Activated CD8-positive, alpha-beta memory T cell treated with anti-CD3 and anti-CD28 coated beads, Interleukin-2, amount 50 U/mL, for 48 hours (primary cell): ENCODE results near the gene DEFB131B.
"Not testable (repeated sequence)": the region's sequence is repeated elsewhere in the genome, so short reads cannot be mapped to it uniquely, and the experiment has no call there.

Source experiments
- DNase-seq: peaks from one replicate; pipeline ENCODE4 v3.0.0-alpha.2; 2020

DEFB131B gene

DNA sequence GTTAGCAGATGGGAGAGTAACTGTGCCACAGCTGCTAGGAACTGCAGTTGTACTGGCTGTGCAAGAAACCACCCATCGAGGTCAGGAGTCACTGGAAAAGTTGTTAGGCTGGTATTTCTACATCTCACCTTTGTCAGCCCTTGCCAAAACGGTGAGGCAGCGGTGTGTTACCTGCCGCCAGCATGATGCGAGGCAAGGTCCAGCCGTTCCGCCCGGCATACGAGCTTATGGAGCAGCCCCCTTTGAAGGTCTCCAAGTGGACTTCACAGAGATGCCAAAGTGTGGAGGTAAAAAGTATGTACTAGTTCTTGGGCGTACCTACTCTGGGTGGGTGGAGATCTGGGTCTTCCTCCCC lies 33.7 kb downstream of the DEFB131B start:
- not testable (repeated sequence) for DNase-seq

DNA sequence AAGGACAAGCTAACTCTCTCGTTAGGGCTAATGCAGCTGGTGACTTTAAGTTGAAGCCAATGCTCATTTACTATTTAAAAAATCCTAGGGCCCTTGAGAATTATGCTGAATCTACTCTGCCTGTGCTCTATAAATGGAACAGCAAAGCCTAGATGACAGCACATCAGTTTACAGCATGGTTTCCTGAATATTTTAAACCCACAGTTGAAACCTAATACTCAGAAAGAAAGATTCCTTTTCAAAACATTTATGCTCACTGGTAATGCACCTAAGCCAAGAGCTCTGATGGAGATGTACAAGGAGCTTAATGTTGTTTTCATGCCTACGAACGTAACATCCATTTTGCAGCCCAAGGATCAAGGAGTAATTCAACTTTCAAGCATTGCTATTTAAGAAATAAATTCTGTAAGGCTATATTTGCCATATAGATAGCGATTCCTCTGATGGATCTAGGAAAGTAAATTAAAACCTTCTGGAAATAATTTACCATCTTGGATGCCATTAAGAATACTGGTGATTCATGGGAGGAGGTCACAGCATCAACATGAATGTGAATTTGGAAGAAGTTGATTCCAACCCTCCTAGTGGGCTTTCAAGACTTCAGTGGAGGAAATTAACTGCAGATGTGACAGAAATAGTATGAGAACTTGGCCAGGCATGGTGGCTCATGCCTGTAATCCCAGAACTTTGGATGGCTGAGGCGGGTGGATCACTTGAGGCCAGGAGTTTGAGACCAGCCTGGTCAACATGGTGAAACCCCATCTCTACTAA lies 35.7 kb downstream of the DEFB131B start:
- DNase-seq, result no peak

DNA sequence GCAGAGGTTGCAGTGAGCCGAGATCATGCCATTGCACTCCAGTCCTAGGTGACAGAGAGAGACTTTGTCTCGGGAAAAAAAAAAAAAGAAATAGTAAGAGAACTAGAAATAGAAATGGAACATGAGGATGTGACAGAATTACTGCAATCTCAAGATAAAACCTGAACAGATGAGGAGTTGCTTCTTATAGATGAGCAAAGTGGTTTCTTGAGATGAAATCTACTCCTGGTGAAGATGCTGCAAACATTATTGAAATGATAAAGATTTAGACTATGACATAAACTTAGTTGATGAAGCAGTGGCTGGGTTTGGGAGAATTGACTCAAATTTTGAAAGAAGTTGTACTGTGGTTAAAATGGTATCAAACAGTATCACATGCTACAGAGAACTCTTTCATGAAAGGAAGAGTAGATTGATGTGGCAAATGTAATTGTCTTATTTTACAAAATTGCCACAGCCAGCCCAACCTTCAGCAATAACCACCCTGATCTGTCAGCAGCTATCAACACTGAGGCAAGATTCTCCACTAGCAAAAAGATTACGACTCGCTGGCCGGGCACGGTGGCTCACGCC lies 36.5 kb downstream of the DEFB131B start:
- no peak for DNase-seq

DNA sequence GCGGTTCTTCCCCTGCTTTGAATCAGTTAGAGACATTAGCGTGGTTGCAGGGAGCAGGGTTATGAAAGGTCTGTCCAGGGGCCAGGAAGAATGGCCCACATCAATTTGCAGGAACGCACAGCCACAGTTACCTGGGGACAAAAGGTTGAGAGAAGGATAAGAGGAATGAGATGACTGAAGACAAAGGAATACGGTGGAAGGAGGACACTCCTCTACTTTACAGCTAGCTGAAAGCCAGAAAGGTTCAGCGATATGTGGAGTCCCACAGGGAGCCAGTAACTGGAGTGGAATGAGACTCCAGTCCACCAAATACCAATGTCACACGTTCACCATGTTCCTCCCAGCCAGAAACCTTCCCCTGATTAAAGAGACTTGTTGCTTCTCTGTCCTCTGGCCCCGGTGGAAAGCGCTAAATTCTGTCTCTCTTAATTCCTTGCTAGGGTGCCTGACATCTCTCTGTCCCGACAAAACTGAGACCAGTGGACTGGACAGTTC lies 39.4 kb downstream of the DEFB131B start:
- DNase-seq, result no peak

DNA sequence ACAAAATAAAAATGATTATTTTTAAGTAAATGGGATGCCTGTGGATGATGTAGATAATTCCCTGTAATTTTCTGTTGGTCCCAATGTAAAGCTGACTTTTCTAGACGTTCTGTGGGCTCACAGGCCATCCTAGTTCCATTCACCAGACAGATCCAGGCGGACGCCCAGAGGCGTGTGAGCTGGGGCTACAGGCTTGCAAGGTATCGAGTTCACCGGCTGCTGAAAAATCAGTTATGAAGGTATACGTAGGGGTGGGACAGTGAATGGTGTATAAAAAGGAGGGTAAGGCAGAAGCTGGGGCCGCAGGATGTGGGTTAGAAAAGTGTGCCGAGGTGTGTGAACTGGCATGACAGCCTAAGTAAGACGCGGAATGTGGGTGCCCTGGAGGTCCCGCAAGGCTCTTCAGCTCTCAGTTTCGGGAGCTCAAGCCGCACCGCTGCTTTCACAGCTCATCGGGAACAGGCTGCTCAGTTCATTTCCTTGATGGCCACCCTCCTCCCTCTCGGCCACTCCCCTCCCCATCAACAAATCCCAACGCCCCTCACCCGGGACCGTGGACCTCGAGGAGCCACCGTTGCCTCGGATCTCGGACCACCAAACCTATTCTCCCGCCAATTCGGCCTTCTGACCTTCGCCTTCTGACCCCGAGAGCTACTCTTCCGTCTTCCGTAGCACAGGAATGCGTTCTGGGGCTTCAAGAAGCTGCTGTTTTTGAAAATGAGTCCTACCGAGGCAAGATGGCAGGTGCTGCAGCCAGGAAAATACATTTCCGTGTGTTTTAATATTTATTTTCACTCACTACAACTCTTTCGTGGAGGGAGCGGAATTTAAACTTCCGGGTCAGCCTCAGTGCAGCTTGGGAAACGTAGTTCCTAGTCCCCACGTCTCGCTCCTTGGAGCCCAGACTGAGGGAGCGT lies 49.8 kb downstream of the DEFB131B start, which contains the start of gene XNDC1N:
Gene XNDC1N, minus strand, starts transcription at position 775 of the 917 bp plus-strand sequence. CDS start 5,241 bp downstream, outside the sequence.
- DNase-seq, result peak; percentile 85

DNA sequence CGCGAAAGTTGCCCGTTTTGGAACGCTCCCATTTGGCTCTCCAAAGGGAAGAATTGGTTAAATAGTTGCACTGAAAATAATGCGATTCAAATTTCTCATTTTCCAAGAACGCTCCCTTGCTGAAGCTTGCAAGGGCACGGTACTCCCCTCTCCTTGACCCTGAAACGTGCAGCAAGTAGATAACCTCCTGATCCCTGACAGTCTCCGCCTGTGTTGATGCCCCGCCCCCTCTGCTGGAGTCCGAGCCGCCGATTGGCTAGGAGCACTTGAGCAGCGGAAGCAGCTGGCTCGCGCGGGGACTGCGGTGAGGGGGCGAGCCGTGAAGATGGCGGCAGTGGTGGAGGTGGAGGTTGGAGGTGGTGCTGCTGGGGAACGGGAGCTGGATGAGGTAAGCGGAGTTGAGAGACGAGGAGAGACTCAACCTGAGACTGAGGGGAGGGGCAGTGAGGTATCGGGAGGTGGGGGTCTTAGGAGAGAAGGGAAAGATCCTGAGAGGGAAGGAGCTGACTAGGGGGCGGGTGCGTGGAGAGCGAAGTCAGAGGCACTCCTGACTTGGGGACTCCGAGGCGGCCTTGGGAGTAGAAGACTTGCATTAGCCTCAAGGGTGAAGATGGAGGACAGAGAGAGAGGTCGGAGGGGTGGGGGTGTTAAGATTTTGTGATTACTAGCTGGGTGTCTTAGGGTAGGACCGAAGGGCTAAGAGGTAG lies 50.6 kb downstream of the DEFB131B start, which contains the start of gene RNF121:
Gene RNF121, plus strand, starts transcription at position 310 of the 707 bp plus-strand sequence. Its CDS starts 16 bp downstream, at position 326.
- peak; percentile 97 for DNase-seq

DNA sequence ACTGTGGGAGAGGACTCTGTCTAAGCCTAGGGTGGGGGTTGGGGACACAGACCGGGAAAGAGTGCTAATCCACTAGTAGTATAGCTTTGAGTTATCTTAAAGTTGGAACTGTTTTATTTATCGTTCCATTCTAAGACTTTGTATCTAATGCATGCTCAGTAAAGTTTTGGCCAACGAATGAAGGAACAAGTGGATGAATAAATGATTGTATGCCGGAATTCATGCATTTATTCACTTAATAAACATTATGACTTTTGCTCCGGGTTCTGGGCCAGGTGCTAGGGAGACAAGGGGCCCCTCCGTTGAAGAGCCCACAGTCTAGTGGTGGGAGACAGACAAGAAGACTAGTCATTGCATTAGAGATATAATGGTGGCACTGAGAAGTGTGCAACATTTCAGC lies 51.2 kb downstream of the DEFB131B start:
- no peak for DNase-seq

DNA sequence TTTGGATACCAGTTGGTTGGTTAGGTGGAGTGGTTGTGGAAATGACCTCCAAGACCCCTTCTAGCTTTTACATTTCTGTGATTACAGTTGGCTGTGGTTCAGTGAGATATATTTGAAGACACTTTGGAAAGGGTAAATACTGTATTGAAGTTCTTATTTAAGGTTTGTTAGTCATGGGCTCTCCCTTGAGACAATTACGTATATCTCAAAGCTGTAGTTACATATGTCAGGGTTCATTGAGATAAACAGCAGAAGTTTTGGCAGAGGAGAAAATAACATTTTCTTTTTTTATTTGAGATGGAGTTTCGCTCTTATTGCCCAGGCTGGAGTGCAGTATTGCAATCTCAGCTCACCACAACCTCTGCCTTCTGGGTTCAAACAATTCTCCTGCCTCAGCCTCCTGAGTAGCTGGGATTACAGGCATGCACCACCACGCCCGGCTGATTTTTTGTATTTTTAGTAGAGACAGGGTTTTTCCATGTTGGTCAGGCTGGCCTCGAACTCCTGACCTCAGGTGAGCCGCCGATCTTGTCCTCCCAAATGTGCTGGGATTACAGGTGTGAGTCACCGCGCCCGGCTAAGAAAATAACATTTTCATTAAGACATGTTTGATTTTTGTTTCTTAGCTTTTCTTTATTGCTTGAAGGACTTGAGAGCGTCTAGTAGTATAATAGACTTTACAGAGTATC lies 52.4 kb downstream of the DEFB131B start:
- no peak for DNase-seq

DNA sequence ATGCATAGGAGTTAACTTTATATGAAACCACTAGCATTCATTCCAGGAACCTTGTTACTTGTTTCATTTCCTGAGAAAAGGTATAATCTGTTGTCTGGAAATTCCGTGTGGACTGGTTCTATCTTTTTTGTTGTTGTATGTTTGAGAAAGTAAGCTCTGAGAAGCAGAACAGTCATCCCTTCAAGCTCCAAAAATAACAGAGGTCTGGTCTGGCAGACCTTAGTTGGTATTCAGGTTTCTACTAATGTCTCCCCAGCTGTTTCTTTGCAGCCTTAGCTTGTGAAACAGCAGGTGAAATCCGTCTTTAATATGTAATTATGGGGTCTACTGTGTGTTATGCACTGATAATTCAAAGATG lies 53.0 kb downstream of the DEFB131B start:
- DNase-seq, result no peak

DNA sequence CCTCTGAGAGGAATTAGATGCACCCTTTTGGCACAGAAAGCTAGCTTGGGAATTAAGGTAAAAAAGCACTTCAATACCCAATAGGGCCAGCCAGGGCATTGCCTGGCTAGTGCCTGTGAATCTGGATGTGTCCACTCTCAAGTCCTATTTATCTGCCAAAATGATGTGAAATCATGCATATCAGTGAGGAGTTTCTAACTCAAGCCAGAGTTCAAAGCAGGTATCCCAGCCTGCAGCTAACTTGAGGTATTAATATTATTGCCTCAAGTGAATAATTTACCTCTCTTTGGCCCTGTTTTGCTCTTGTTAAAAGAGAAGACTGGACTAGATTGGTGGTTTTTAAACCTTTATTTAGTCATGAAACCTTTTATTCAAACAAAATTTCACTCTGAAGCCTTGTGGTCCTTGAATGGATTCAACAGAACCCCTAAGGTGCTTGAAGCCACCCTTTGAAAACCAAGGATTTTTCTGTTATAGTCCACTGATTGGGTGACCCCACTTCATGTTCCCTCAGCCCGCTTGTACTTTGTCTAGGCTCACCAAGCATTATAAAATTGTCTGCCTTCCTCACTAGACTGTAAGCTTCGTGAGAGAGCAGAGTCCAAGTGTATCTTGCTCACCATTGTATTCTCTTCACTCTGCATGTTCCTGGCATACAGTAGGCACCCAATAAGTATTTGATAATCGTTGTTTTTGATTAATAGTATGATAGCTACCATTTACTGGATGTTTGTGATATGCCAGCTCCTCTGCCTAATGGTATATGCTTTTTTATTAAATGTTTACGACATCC lies 55.1 kb downstream of the DEFB131B start:
- DNase-seq, result no peak
